Measurements from ENCODE around the gene NLRC5. TPM values are rescaled to one million over a fixed set of nuclear protein-coding genes. Genes with fewer than 3 reads are reported as not detected.
A peak's percentile ranks its signal among the peaks of the same experiment; 100 is the strongest.

Gene NLRC5
- total and polyA plus RNA-seq, 9 of the 15 experiments (the other 6 are each of a cell fraction or from before 2014, with no cell fraction given), result 0.59 to 0.71 TPM; not detected in 7

DNA sequence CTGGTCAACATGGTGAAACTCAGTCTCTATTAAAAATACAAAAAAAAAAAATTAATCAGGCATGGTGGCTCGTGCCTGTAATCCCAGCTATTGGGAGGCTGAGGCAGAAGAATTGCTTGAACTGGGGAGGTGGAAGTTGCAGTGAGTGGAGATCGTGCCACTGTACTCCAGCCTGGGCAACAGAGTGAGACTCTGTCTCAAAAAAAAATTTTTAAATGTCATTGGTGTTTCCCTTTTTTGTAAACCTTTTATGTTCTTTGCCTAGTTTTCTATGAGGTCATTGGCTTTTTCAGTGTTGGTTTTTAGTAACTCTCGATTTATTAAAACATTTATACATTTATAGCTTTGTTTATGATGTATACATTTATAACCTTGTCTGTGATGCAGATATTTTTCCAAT is 18.2 kb downstream of the NLRC5 start:
- Histone ChIP-seq H3K9me3 (replicated peaks; ENCODE audit: control insufficient read depth, insufficient read depth, low read depth, low read length) (no peaks in the 10 kb centered on the region), H2AFZ (ENCODE audit: low read depth, low read length) (no peak overlapping the region), H3K27ac (ENCODE audit: extremely low read depth, low read depth, low read length) (no peak overlapping the region), H3K36me3 (ENCODE audit: control insufficient read depth, insufficient read depth, low read length) (no peaks in the 10 kb centered on the region), H3K9ac (ENCODE audit: insufficient read depth in 1 of 2, low read depth in 2 of 2, low read length in 2 of 2) (no peak overlapping the region), H3K27me3 (ENCODE audit: control insufficient read depth in 2 of 2, insufficient read depth in 2 of 2, low read length in 2 of 2) (peaks cover 13 to 34% of the 10 kb centered on the region in 2 experiments; a peak in 3 of 5 replicates), H3K4me2 (ENCODE audit: insufficient read depth, low read length) (no peak overlapping the region), H3K4me1 (replicated peaks in 1 of 2; ENCODE audit: control insufficient read depth in 2 of 2, insufficient read depth in 2 of 2, low read length in 2 of 2) (peaks cover 0 to 3% of the 10 kb centered on the region in 2 experiments; a peak in 2 of 5 replicates), H3K4me3 (no peak overlapping the region), H3K9me1 (ENCODE audit: control insufficient read depth, insufficient read depth, low read length) (no peaks in the 10 kb centered on the region), H3K79me2 (ENCODE audit: control insufficient read depth, insufficient read depth, low read length) (no peaks in the 10 kb centered on the region), H4K20me1 (replicated peaks; ENCODE audit: control insufficient read depth, insufficient read depth, low read length) (no peaks in the 10 kb centered on the region)
- TF ChIP-seq ZSCAN32 (CRISPR knock-in tag; IDR thresholded peaks at IDR 0.05), result no peak
- no peak for FAIRE-seq
- DNase-seq (ENCODE audit: extremely low read depth in 1 of 4, low spot score in 3 of 4), result no peak
- intact Hi-C loops (cut with micrococcal nuclease), result no loop called here
- WGBS (ENCODE audit: insufficient coverage, low coverage, missing lambda C conversion rate), result 0% methylated on average over 3 of the region's 3 CpGs
- no peak for ATAC-seq
- in situ Hi-C loops (cut with MboI), result no loop called here
- CTCF ChIA-PET (ENCODE audit: low intra/inter-chr PET ratio), result no interaction called here
- POLR2A ChIA-PET, result no interaction called here
- no TSS peak for BruUV-seq (replicated peaks)

DNA sequence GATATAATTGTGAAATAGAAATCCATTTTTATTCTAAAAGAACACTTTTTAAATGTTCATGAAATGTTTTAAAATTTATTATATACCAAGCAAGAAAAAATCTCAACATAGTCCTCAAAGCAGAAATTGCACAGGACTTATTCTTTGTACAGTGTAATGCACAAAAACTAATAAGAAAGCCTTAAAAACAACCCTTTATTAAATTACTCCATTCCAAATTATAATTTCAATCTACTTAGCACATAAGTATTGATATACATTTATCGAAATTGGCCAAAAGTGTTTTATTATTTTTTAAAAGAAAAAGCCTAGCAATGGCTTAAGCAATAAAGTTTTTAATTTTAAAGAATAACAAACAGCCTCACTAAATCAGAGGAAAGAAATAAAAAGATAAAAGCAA is 19.1 kb downstream of the NLRC5 start:
- no peaks in the 10 kb centered on the region for H3K9me3 ChIP-seq (replicated peaks; ENCODE audit: control insufficient read depth, insufficient read depth, low read depth, low read length)
- DNase-seq (ENCODE audit: extremely low read depth in 1 of 4, low spot score in 3 of 4) (no peak), ATAC-seq (no peak), FAIRE-seq (no peak)
- ChIA-PET CTCF (ENCODE audit: low intra/inter-chr PET ratio) (no interaction called here), POLR2A (interaction anchor here (0.6 kb wide), 1 partner anchor 358 kb away, joined by 4 read pairs; no protein-coding TSS in a partner anchor)
- H3K9ac ChIP-seq (ENCODE audit: insufficient read depth in 1 of 2, low read depth in 2 of 2, low read length in 2 of 2), result no peak overlapping the region
- no TSS peak for BruUV-seq (replicated peaks)
- TF ChIP-seq KLF6 (CRISPR knock-in tag; IDR thresholded peaks at IDR 0.05; ENCODE audit: borderline replicate concordance) (no peak), RCOR1 (IDR thresholded peaks at IDR 0.05; ENCODE audit: borderline replicate concordance in 1 of 2, low read depth in 2 of 2, low read length in 2 of 2) (no peak), CBX8 (IDR thresholded peaks at IDR 0.05; ENCODE audit: borderline replicate concordance, extremely low read depth, low read depth, low read length, poor library complexity, severe bottlenecking) (peak; percentile 90), XRCC5 (IDR thresholded peaks at IDR 0.05; ENCODE audit: low read depth, low read length) (no peak), NR4A1 (CRISPR knock-in tag; IDR thresholded peaks at IDR 0.05) (no peak), NR4A1 (tag; IDR thresholded peaks at IDR 0.05) (no peak)
- TF ChIP-seq, protein P1, sequence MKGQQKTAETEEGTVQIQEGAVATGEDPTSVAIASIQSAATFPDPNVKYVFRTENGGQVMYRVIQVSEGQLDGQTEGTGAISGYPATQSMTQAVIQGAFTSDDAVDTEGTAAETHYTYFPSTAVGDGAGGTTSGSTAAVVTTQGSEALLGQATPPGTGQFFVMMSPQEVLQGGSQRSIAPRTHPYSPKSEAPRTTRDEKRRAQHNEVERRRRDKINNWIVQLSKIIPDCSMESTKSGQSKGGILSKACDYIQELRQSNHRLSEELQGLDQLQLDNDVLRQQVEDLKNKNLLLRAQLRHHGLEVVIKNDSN (CRISPR knock-in tag; IDR thresholded peaks at IDR 0.05), result no peak
- in situ Hi-C loops (cut with MboI) (no loop called here), intact Hi-C loops (cut with micrococcal nuclease) (no loop called here)
- H3K4me2 ChIP-seq (ENCODE audit: insufficient read depth, low read length), result no peak overlapping the region
- H3K4me1 ChIP-seq (replicated peaks in 1 of 2; ENCODE audit: control insufficient read depth in 2 of 2, insufficient read depth in 2 of 2, low read length in 2 of 2), result peaks cover 0 to 3% of the 10 kb centered on the region in 2 experiments; a peak in 2 of 5 replicates
- H4K20me1 ChIP-seq (replicated peaks; ENCODE audit: control insufficient read depth, insufficient read depth, low read length), result no peaks in the 10 kb centered on the region
- peaks cover 12 to 25% of the 10 kb centered on the region in 2 experiments; a peak in 4 of 5 replicates for H3K27me3 ChIP-seq (ENCODE audit: control insufficient read depth in 2 of 2, insufficient read depth in 2 of 2, low read length in 2 of 2)
- no peak overlapping the region for H3K4me3 ChIP-seq
- no peak overlapping the region for H3K27ac ChIP-seq (ENCODE audit: extremely low read depth, low read depth, low read length)
- no peaks in the 10 kb centered on the region for H3K9me1 ChIP-seq (ENCODE audit: control insufficient read depth, insufficient read depth, low read length)
- no peaks in the 10 kb centered on the region for H3K36me3 ChIP-seq (ENCODE audit: control insufficient read depth, insufficient read depth, low read length)
- no peak overlapping the region for H2AFZ ChIP-seq (ENCODE audit: low read depth, low read length)
- 0% methylated on average over 1 of the region's 1 CpG for WGBS (ENCODE audit: insufficient coverage, low coverage, missing lambda C conversion rate)
- H3K79me2 ChIP-seq (ENCODE audit: control insufficient read depth, insufficient read depth, low read length), result no peaks in the 10 kb centered on the region
